H9 (cell line): ENCODE results near the gene PLCB1. TPM values are rescaled to one million over a fixed set of nuclear protein-coding genes. Genes with fewer than 3 reads are reported as not detected.

Source experiments
- DNase-seq: peaks from one replicate; pipeline ENCODE4 v3.0.0-alpha.2; 2017
- H2AFZ ChIP-seq: one replicate; pipeline ENCODE4 v1.6.1; 2013; ENCODE audit warnings: mild to moderate bottlenecking, low read length, control low read depth, moderate library complexity
- H2AK5ac ChIP-seq: 2 replicates; pipeline ENCODE4 v1.6.1; 2013; ENCODE audit warnings: low read length, control low read depth, mixed read lengths; ENCODE audit not compliant: insufficient read length
- H2BK120ac ChIP-seq: one replicate; pipeline ENCODE4 v1.6.1; 2013; ENCODE audit warnings: low read depth, mild to moderate bottlenecking, low read length, control low read depth, inconsistent platforms; ENCODE audit not compliant: poor library complexity, severe bottlenecking
- H2BK12ac ChIP-seq: 2 replicates; pipeline ENCODE4 v1.6.1; 2013; ENCODE audit warnings: low read length, control low read depth, mixed read lengths, low read depth; ENCODE audit not compliant: insufficient read length
- H2BK15ac ChIP-seq: 2 replicates; pipeline ENCODE4 v1.6.1; 2013; ENCODE audit warnings: low read depth, low read length, control low read depth
- H2BK20ac ChIP-seq: one replicate; pipeline ENCODE4 v1.6.1; 2013; ENCODE audit warnings: low read depth, mild to moderate bottlenecking, low read length, control low read depth, inconsistent platforms; ENCODE audit not compliant: poor library complexity, severe bottlenecking
- H2BK5ac ChIP-seq: 2 replicates; pipeline ENCODE4 v1.6.1; 2013; ENCODE audit warnings: low read length, control low read depth, mixed read lengths; ENCODE audit not compliant: insufficient read length
- H3K14ac ChIP-seq: 2 replicates; pipeline ENCODE4 v1.6.1; 2013; ENCODE audit warnings: low read length, control low read depth; ENCODE audit not compliant: insufficient read depth
- H3K18ac ChIP-seq: 2 replicates; pipeline ENCODE4 v1.6.1; 2013; ENCODE audit warnings: low read depth, mild to moderate bottlenecking, mixed read lengths, low read length, control low read depth; ENCODE audit not compliant: insufficient read length
- H3K23ac ChIP-seq: 2 replicates; pipeline ENCODE4 v1.6.1; 2013; ENCODE audit warnings: low read length, control low read depth, mixed read lengths, low read depth; ENCODE audit not compliant: insufficient read length
- H3K23me2 ChIP-seq: 2 replicates; pipeline ENCODE4 v1.6.1; 2013; ENCODE audit warnings: low read depth, mild to moderate bottlenecking, mixed read lengths, low read length, control low read depth; ENCODE audit not compliant: insufficient read length, poor library complexity, severe bottlenecking
- H3K27ac ChIP-seq: 2 replicates; pipeline ENCODE4 v1.5.1; 2013; ENCODE audit warnings: low read length, control low read depth, mixed read lengths, low read depth; ENCODE audit not compliant: insufficient read length
- H3K27me3 ChIP-seq: 2 replicates; pipeline ENCODE4 v1.6.1; 2013; ENCODE audit warnings: low read length, control low read depth, inconsistent platforms; ENCODE audit not compliant: insufficient read depth
- H3K4ac ChIP-seq: 2 replicates; pipeline ENCODE4 v1.6.1; 2013; ENCODE audit warnings: low read depth, mild to moderate bottlenecking, control low read depth, inconsistent platforms, low read length, moderate library complexity
- H3K4me1 ChIP-seq: 2 replicates; pipeline ENCODE4 v1.6.1; 2013; ENCODE audit warnings: low read length, control low read depth, inconsistent platforms; ENCODE audit not compliant: insufficient read depth
- H3K4me2 ChIP-seq: 2 replicates; pipeline ENCODE4 v1.6.1; 2013; ENCODE audit warnings: low read length, control low read depth, mixed read lengths; ENCODE audit not compliant: insufficient read length, insufficient read depth
- H3K56ac ChIP-seq: 2 replicates; pipeline ENCODE4 v1.6.1; 2013; ENCODE audit warnings: low read depth, mild to moderate bottlenecking, mixed read lengths, low read length, control low read depth; ENCODE audit not compliant: insufficient read length
- H3K79me1 ChIP-seq: 2 replicates; pipeline ENCODE4 v1.6.1; 2013; ENCODE audit warnings: low read depth, mild to moderate bottlenecking, moderate library complexity, low read length, control low read depth, inconsistent platforms; ENCODE audit not compliant: insufficient read depth, poor library complexity, severe bottlenecking
- H3K79me2 ChIP-seq: 2 replicates; pipeline ENCODE4 v1.6.1; 2013; ENCODE audit warnings: low read length, control low read depth, inconsistent platforms; ENCODE audit not compliant: insufficient read depth
- H3K9ac ChIP-seq: 2 replicates; pipeline ENCODE4 v1.6.1; 2013; ENCODE audit warnings: low read length, control low read depth, mixed read lengths; ENCODE audit not compliant: insufficient read length; ENCODE audit errors: extremely low read depth
- H3K9me3 ChIP-seq: one replicate; pipeline ENCODE4 v1.6.1; 2013; ENCODE audit warnings: low read depth, low read length, inconsistent platforms; ENCODE audit not compliant: control insufficient read depth
- H3T11ph ChIP-seq: one replicate; pipeline ENCODE4 v1.6.1; 2013; ENCODE audit warnings: mild to moderate bottlenecking, low read length, control low read depth, inconsistent platforms
- H4K20me1 ChIP-seq: one replicate; pipeline ENCODE4 v1.6.1; 2013; ENCODE audit not compliant: control insufficient read depth, insufficient read length, insufficient read depth
- H4K5ac ChIP-seq: 2 replicates; pipeline ENCODE4 v1.6.1; 2013; ENCODE audit warnings: low read depth, mild to moderate bottlenecking, mixed read lengths, low read length, control low read depth; ENCODE audit not compliant: insufficient read length
- H4K8ac ChIP-seq: replicated peaks from 2 replicates; pipeline ENCODE4 v1.6.1; 2013; ENCODE audit warnings: low read length, control low read depth, mixed read lengths, low read depth; ENCODE audit not compliant: insufficient read length
- H4K91ac ChIP-seq: 2 replicates; pipeline ENCODE4 v1.6.1; 2013; ENCODE audit warnings: low read depth, mild to moderate bottlenecking, moderate library complexity, mixed read lengths, low read length, control low read depth; ENCODE audit not compliant: insufficient read length
- H3K27ac Mint-ChIP-seq, 3 experiments: 2 replicates in 2 of 3; 3 replicates in 1 of 3; pipeline ENCODE4 v1.8.0; 2020 to 2021; ENCODE audit warnings: mixed read lengths in 3 of 3, mild to moderate bottlenecking in 1 of 3, moderate library complexity in 1 of 3
- H3K27me3 Mint-ChIP-seq: 2 replicates; pipeline ENCODE4 v1.8.0; 2021; ENCODE audit warnings: low read depth, mild to moderate bottlenecking, moderate library complexity, mixed read lengths
- H3K36me3 Mint-ChIP-seq, 3 experiments: 2 replicates in 2 of 3; 3 replicates in 1 of 3; pipeline ENCODE4 v1.8.0; 2020 to 2021; ENCODE audit warnings: low read depth in 3 of 3, mixed read lengths in 3 of 3; ENCODE audit not compliant: insufficient read depth in 1 of 3
- H3K4me1 Mint-ChIP-seq, 2 experiments: 2 replicates each; pipeline ENCODE4 v1.8.0; 2020; ENCODE audit warnings: mixed read lengths in 2 of 2
- H3K4me3 Mint-ChIP-seq, 2 experiments: 2 replicates in 1 of 2; 3 replicates in 1 of 2; pipeline ENCODE4 v1.8.0; 2020 to 2021; ENCODE audit warnings: mild to moderate bottlenecking in 2 of 2, mixed read lengths in 2 of 2, moderate library complexity in 1 of 2
- H3K9me3 Mint-ChIP-seq, 2 experiments: 2 replicates in 1 of 2; 3 replicates in 1 of 2; pipeline ENCODE4 v1.8.0; 2020; ENCODE audit warnings: mild to moderate bottlenecking in 2 of 2, mixed read lengths in 2 of 2, moderate library complexity in 1 of 2
- WGBS: extraction: QIAGEN DNeasy Blood & Tissue Kit; methylation state at CpG from one replicate; pipeline ENCODE4 v1.1.7; 2013; ENCODE audit warnings: missing lambda C conversion rate, low lambda C conversion rate, mixed read lengths; ENCODE audit not compliant: insufficient read length; ENCODE audit errors: extremely low coverage; 5-methylcytosine and 5-hydroxymethylcytosine counted together
- total RNA-seq: library from RNA; stranded (reverse); gene quantifications from 2 replicates; pipeline ENCODE4 v1.2.1, GENCODE V29; 2021
- TF ChIP-seq, protein P1 (sequence below): fragments of 200-600 bp; sonication (generic); conservative IDR thresholded peaks from 3 replicates; pipeline ENCODE4 v1.8.0; 2021; ENCODE audit warnings: antibody characterized with exemption, mild to moderate bottlenecking

The PLCB1 gene
- total RNA-seq, 1 experiment from 2014 or later = 11.5 TPM

DNA sequence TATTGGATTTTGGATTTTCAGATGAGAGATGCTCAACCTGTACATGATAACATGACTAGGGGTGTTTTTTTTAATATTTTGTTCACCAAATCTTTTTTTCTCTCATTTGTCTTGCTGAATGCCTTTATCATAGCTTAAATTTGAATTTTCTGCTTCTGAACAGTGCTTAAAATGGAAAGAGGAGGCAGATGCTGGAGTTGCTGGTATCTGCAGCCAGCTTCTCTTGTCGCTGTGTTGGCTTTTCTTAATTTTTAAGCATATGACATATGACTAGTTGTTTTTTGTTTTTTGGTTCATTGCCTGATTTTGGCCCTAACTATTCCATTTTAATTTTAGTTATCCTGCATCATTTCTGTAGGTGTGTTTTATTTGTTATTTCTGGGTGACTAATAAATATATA lies 196.1 kb downstream of the PLCB1 start:
- Histone ChIP-seq H3K4me2 (no peak overlapping the region), H4K91ac (no peak overlapping the region), H3K27me3 (no peaks in the 10 kb centered on the region), H4K20me1 (no peaks in the 10 kb centered on the region), H3K23ac (no peak overlapping the region), H2AK5ac (no peak overlapping the region), H3K4ac (no peak overlapping the region), H3T11ph (no peak overlapping the region), H4K5ac (no peak overlapping the region), H3K79me2 (no peaks in the 10 kb centered on the region), H2AFZ (no peak overlapping the region), H3K18ac (no peak overlapping the region), H3K9me3 (no peaks in the 10 kb centered on the region), H3K23me2 (no peaks in the 10 kb centered on the region), H3K56ac (no peak overlapping the region), H2BK120ac (no peak overlapping the region), H2BK15ac (no peak overlapping the region), H3K79me1 (no peaks in the 10 kb centered on the region), H2BK20ac (no peak overlapping the region), H2BK12ac (no peak overlapping the region), H3K4me1 (no peaks in the 10 kb centered on the region), H2BK5ac (no peak overlapping the region), H3K9ac (no peak overlapping the region), H3K14ac (no peak overlapping the region), H4K8ac (no peak overlapping the region), H3K27ac (no peak overlapping the region)
- no CpG with 5 or more reads among the region's 1 CpG for WGBS
- TF ChIP-seq, protein P1, sequence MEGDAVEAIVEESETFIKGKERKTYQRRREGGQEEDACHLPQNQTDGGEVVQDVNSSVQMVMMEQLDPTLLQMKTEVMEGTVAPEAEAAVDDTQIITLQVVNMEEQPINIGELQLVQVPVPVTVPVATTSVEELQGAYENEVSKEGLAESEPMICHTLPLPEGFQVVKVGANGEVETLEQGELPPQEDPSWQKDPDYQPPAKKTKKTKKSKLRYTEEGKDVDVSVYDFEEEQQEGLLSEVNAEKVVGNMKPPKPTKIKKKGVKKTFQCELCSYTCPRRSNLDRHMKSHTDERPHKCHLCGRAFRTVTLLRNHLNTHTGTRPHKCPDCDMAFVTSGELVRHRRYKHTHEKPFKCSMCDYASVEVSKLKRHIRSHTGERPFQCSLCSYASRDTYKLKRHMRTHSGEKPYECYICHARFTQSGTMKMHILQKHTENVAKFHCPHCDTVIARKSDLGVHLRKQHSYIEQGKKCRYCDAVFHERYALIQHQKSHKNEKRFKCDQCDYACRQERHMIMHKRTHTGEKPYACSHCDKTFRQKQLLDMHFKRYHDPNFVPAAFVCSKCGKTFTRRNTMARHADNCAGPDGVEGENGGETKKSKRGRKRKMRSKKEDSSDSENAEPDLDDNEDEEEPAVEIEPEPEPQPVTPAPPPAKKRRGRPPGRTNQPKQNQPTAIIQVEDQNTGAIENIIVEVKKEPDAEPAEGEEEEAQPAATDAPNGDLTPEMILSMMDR = no peak
- Mint-ChIP-seq H3K4me3 (no peak overlapping the region), H3K27me3 (no peaks in the 10 kb centered on the region), H3K36me3 (no peaks in the 10 kb centered on the region), H3K4me1 (peaks cover 4 to 5% of the 10 kb centered on the region in 2 experiments; a peak in 3 of 4 replicates), H3K27ac (no peak overlapping the region), H3K9me3 (no peaks in the 10 kb centered on the region)
- DNase-seq = no peak
